ENCODE measurements around the gene ADAR.
A peak's percentile ranks its signal among the peaks of the same experiment; 100 is the strongest.

ADAR gene

DNA sequence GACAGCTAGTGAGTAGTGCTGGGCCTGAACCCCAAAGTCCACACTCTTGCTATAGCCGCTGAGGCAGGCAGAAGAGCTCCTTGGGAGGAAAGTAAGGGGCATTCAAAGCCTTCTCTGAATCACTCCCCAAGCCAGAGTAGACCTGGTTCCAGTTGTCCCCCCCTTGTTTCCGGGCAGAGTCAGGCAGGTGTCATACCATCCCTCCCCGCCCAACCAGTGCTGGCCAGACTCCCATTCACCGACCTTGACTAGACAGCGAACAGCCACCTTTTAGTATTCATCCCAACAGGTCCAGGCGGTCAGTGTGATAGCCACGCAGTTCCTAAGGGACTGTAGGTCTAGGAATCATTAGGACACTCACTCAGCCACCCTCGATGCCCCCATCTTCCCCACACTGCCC lies 28.6 kb downstream of the ADAR start:
- DNase-seq (ENCODE audit: low spot score), result no peak
- no peak overlapping the region for H3K27ac ChIP-seq
- ChIA-PET CTCF (interaction anchor here (2.8 kb wide), 1 partner anchor 100 kb away, joined by 7 read pairs; no protein-coding TSS in a partner anchor), POLR2A (ENCODE audit: low non-redundant PET) (no interaction called here)
- TF ChIP-seq, protein P1, sequence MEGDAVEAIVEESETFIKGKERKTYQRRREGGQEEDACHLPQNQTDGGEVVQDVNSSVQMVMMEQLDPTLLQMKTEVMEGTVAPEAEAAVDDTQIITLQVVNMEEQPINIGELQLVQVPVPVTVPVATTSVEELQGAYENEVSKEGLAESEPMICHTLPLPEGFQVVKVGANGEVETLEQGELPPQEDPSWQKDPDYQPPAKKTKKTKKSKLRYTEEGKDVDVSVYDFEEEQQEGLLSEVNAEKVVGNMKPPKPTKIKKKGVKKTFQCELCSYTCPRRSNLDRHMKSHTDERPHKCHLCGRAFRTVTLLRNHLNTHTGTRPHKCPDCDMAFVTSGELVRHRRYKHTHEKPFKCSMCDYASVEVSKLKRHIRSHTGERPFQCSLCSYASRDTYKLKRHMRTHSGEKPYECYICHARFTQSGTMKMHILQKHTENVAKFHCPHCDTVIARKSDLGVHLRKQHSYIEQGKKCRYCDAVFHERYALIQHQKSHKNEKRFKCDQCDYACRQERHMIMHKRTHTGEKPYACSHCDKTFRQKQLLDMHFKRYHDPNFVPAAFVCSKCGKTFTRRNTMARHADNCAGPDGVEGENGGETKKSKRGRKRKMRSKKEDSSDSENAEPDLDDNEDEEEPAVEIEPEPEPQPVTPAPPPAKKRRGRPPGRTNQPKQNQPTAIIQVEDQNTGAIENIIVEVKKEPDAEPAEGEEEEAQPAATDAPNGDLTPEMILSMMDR (conservative IDR thresholded peaks at IDR 0.05; ENCODE audit: low read depth), result no peak

DNA sequence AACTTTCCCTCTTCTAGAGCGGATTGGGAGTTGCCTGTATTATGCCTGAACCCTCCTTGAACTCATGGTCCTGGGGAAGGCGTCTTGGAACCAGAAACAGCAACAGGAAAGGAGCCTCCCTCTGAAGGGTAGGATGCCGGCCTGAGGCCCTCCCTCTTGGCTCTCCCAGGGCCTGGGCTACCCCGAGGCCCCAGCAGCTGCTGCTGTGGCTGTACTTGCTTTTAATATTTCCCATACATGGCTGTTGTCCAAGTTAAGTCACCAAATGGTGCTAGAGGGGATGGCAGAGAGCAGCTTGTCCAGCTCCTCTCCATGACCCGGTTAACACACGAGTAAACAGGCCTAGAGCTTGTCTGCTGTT lies 29.9 kb downstream of the ADAR start:
- peak overlapping the region; percentile 15 for H3K27ac ChIP-seq
- DNase-seq (ENCODE audit: low spot score), result no peak
- POLR2A ChIA-PET (ENCODE audit: low non-redundant PET), result no interaction called here
- CTCF ChIA-PET, result interaction anchor here (2.8 kb wide), 1 partner anchor 98 kb away, joined by 7 read pairs; no protein-coding TSS in a partner anchor
- TF ChIP-seq, protein P1 (conservative IDR thresholded peaks at IDR 0.05; ENCODE audit: low read depth), result no peak

DNA sequence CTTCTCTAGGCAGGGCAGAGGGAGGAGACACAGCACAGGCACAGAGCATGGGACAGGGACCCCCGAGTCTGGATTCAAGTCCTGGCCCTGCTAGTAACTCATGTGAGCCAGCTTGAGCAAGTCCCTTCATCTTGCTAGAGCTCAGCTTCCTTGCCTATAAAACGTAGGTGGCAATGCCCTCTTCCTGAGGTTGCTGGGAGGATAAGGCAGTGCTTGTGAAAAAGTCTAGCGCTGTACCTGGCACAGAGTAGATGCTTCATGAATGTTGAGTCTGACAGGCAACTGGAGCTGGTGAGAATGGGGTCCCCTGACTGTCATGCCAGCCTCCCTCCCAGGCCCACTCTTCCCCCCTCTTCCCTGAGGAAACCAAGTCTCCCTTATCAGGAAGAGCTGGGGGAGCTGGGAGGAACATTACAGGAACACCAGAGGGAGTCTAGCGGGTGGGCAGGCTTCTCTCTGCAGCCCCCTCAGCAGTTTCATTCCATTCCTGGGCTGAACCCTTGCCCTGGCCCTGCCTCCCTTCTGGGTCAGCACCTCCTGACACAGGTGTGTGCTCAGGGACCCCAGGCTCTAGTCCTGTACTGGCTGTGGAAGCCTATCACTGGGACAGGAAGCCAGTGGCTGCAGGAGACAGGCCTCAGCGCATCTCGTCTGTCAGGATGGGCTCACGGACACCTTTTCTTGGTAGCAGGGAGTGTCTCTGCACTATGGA lies 30.5 kb downstream of the ADAR start:
- TF ChIP-seq, protein P1 (conservative IDR thresholded peaks at IDR 0.05; ENCODE audit: low read depth), result no peak
- ChIA-PET POLR2A (ENCODE audit: low non-redundant PET) (no interaction called here), CTCF (interaction anchor here (2.8 kb wide), 1 partner anchor 98 kb away, joined by 7 read pairs; no protein-coding TSS in a partner anchor)
- peak overlapping the region; percentile 15 for H3K27ac ChIP-seq
- DNase-seq (ENCODE audit: low spot score), result no peak

DNA sequence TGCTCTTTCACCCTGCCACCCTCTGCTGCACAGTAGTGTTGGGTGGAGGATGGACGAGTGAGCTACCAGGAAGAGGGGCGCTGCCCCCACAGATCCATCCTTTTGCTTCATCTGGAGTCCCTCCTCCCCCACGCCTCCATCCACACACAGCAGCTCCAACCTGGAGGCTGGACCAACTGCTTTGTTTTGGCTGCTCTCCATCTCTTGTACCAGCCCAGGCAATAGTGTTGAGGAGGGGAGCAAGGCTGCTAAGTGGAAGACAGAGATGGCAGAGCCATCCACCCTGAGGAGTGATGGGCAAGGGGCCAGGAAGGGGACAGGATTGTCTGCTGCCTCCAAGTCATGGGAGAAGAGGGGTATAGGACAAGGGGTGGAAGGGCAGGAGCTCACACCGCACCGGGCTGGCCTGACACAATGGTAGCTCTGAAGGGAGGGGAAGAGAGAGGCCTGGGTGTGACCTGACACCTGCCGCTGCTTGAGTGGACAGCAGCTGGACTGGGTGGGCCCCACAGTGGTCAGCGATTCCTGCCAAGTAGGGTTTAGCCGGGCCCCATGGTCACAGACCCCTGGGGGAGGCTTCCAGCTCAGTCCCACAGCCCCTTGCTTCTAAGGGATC lies 31.9 kb downstream of the ADAR start:
- TF ChIP-seq, protein P1 (conservative IDR thresholded peaks at IDR 0.05; ENCODE audit: low read depth), result no peak
- ChIA-PET POLR2A (ENCODE audit: low non-redundant PET) (no interaction called here), CTCF (no interaction called here)
- no peak for DNase-seq (ENCODE audit: low spot score)
- H3K27ac ChIP-seq, result no peak overlapping the region

DNA sequence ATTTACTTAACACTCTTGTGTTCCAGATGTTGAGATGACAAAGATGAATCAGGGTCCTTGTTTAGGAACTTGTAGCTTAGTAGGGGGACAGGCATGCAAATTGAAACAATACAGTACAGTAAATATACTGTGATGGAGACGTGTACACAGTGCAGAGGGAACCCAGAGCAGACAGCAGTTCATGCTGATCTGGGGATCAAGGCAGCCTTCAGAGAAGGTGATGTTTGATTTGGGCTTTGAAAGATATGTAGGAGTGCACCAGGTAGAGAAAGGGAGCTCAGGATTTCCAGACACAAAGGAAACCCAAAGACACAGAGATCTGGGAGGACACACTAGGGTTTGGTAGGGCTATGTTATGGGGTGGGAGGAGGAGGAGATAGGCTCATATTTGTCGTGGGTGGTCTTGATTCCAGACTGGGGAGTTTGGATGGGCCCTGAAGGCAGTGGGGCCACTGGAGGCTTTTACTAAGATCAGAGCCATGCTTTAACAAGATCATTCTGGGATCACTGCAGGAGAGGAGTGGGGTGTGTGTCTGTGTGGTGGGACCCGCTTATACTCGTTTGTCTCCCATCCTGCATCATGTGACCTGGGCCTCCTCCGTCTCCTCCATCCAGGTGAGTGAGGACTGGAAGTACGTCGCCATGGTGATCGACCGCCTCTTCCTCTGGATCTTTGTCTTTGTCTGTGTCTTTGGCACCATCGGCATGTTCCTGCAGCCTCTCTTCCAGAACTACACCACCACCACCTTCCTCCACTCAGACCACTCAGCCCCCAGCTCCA lies 32.6 kb downstream of the ADAR start:
- TF ChIP-seq, protein P1 (conservative IDR thresholded peaks at IDR 0.05; ENCODE audit: low read depth), result no peak
- POLR2A ChIA-PET (ENCODE audit: low non-redundant PET), result no interaction called here
- no peak for DNase-seq (ENCODE audit: low spot score)

DNA sequence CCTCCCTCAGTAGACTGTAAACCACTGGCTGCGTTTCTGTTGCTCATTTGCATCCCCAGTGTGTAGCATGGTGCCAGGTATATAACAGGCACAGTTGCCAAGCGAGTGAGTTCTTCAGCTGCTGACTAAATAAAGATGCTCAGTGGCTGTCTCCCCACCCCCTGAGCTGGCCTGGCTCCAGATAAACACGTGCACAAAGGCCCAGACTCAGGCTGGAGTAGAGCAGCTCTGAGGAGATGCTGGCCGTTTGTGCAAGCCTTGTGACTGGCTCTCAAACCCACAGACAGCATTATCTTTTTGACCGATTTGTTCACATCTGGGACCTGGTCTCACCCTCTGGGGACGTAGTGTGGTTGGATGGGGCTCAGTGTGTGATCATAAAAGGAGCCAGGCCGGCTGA lies 33.3 kb downstream of the ADAR start:
- CTCF ChIA-PET, result interaction anchor here (0.6 to 0.7 kb wide), 2 partner anchors 222 to 388 kb away, joined by 3 to 4 read pairs; no protein-coding TSS in a partner anchor
- H3K27ac ChIP-seq, result no peak overlapping the region
- DNase-seq (ENCODE audit: low spot score), result no peak
- TF ChIP-seq, protein P1 (conservative IDR thresholded peaks at IDR 0.05; ENCODE audit: low read depth), result no peak
- POLR2A ChIA-PET (ENCODE audit: low non-redundant PET), result no interaction called here

More for the DNA sequence above, 32.6 kb downstream of the ADAR start:
- CTCF ChIA-PET, result interaction anchor here (0.7 kb wide), 1 partner anchor 223 kb away, joined by 4 read pairs; no protein-coding TSS in a partner anchor
- no peak overlapping the region for H3K27ac ChIP-seq
